PC-9 (cell line): Measurements from ENCODE around the gene FXYD7.

ENCODE experiments used
- CTCF ChIP-seq: fragments of 200-600 bp; sonication (generic); conservative IDR thresholded peaks from 2 replicates; pipeline ENCODE4 v1.6.1; 2017; ENCODE audit warnings: mixed run types, antibody characterized with exemption, mild to moderate bottlenecking, moderate library complexity
- EZH2 ChIP-seq: fragments of 200-600 bp; sonication (generic); IDR thresholded peaks from 2 replicates; pipeline ENCODE4 v1.8.0; 2017; ENCODE audit warnings: antibody characterized with exemption, low read depth

- TF ChIP-seq CTCF = no peak
- TF ChIP-seq EZH2 = no peak
Observed at GRCh38 chr19:35181387-35181786, 38.3 kb downstream of the FXYD7 start.
